Measurements from ENCODE around the gene MYEF2.

DNA sequence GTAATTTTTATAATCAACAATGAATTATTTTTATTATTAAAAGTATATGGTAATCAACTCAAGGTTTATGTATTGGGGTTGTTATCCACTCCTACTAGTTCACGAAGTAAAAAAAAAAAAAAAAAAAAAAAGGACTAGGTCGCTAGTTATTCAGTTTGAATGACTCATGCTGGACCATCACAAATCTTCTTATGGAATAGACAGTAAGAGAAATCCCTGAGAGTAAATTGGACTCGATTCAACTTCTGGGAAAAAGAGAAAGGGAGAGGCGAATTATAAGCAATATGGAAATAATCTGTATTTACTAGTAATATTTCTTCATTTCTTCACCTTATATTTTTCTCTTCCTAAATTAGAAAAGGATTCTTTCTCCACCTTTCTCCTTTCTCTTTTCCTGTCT is 2.0 kb downstream of the MYEF2 start:
- TF ChIP-seq, protein P1, sequence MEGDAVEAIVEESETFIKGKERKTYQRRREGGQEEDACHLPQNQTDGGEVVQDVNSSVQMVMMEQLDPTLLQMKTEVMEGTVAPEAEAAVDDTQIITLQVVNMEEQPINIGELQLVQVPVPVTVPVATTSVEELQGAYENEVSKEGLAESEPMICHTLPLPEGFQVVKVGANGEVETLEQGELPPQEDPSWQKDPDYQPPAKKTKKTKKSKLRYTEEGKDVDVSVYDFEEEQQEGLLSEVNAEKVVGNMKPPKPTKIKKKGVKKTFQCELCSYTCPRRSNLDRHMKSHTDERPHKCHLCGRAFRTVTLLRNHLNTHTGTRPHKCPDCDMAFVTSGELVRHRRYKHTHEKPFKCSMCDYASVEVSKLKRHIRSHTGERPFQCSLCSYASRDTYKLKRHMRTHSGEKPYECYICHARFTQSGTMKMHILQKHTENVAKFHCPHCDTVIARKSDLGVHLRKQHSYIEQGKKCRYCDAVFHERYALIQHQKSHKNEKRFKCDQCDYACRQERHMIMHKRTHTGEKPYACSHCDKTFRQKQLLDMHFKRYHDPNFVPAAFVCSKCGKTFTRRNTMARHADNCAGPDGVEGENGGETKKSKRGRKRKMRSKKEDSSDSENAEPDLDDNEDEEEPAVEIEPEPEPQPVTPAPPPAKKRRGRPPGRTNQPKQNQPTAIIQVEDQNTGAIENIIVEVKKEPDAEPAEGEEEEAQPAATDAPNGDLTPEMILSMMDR (IDR thresholded peaks at IDR 0.05) = no peak
- TF ChIP-seq EP300 (IDR thresholded peaks at IDR 0.05; ENCODE audit: low read depth) = no peak
- TF ChIP-seq POLR2AphosphoS5 (IDR thresholded peaks at IDR 0.05) = no peak
- TF ChIP-seq POLR2A (IDR thresholded peaks at IDR 0.05) = no peak
